Measurements from ENCODE around the gene MCCD1.
"Not testable (repeated sequence)": the region's sequence is repeated elsewhere in the genome, so short reads cannot be mapped to it uniquely, and the experiment has no call there.

MCCD1 gene

DNA sequence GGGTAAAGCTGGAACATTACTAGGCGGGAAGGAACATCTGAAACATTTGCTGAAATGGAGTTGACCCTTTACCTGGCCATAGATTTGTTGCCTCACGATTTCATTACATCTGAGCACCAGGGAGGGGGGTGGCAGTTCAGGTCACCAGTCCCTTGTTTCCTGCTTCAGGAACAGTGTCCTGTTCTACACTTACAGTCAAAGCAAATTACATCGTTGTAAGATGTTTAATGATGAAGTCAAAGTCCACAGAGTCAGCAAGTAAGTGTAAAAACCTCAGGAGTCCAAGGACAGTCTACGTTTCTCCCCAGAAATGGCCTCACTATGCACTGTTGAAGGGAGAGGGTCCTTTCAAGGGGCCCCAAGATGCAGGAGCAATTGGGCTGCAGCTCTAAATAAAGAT lies 39.7 kb upstream of the MCCD1 start:
- TF ChIP-seq, protein P1, sequence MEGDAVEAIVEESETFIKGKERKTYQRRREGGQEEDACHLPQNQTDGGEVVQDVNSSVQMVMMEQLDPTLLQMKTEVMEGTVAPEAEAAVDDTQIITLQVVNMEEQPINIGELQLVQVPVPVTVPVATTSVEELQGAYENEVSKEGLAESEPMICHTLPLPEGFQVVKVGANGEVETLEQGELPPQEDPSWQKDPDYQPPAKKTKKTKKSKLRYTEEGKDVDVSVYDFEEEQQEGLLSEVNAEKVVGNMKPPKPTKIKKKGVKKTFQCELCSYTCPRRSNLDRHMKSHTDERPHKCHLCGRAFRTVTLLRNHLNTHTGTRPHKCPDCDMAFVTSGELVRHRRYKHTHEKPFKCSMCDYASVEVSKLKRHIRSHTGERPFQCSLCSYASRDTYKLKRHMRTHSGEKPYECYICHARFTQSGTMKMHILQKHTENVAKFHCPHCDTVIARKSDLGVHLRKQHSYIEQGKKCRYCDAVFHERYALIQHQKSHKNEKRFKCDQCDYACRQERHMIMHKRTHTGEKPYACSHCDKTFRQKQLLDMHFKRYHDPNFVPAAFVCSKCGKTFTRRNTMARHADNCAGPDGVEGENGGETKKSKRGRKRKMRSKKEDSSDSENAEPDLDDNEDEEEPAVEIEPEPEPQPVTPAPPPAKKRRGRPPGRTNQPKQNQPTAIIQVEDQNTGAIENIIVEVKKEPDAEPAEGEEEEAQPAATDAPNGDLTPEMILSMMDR (IDR thresholded peaks at IDR 0.05; ENCODE audit: low read depth, low read length) = no peak
- DNase-seq (ENCODE audit: low read depth in 2 of 2) = no peak
- H3K4me3 ChIP-seq (replicated peaks in 1 of 2; ENCODE audit: low read depth in 2 of 2, low read length in 2 of 2) = no peak overlapping the region

DNA sequence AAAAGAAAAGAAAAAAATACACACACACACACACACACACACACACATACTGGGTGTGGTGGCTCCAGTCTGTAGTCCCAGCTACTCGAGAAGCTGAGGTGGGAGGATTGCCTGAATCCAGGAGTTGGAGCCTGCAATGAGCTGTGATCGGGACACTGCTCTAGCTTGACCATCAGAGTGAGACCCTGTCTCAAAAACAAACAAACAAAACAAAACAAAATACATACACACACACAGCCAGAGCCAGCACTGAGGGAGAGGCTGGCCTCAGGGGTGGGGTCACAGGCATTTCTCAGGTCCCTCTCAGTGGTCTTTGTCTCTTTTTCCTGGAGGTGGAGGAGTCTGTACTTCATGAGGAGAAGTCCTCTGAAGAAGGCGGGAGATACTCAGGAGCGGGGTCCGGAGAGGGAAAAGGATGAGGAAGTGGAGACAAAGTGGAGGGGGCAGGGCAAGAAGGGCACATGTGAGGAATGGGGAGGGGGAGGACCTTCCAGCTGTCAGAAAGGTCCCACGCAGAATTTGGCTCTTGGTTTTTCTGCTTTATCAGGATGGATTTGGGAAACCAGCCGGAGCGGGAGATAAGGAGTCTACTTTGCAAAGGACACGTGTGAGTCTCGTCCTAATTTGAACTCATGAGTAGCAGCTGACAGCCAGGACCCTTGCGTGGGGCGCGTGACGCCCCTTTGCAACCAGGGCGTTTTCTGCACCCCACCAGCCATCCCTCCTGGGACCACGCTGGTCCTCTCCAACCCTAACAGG lies 38.5 kb upstream of the MCCD1 start:
- TF ChIP-seq, protein P1 (IDR thresholded peaks at IDR 0.05; ENCODE audit: low read depth, low read length) = no peak
- DNase-seq (ENCODE audit: low read depth in 2 of 2) = no peak
- no peak overlapping the region for H3K4me3 ChIP-seq (replicated peaks in 1 of 2; ENCODE audit: low read depth in 2 of 2, low read length in 2 of 2)

DNA sequence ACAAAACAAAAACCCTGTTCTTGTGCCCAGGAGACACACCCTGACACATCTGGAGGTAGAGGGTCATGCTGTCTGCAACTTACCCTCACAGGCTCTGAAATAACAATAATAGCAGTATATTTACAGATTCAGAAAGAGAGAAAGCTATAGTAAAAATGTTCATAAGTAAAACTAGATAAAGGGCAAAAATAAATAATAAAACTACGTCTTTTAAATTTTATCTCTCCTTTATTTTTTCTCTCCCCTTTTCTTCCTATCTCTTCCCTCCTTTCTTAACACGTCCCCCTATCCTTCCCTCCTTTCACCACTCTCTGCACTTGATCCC lies 35.2 kb upstream of the MCCD1 start:
- DNase-seq (ENCODE audit: low read depth in 2 of 2) = not testable (repeated sequence)
- H3K4me3 ChIP-seq (replicated peaks in 1 of 2; ENCODE audit: low read depth in 2 of 2, low read length in 2 of 2) = peak overlapping the region; percentile 65 to 73

DNA sequence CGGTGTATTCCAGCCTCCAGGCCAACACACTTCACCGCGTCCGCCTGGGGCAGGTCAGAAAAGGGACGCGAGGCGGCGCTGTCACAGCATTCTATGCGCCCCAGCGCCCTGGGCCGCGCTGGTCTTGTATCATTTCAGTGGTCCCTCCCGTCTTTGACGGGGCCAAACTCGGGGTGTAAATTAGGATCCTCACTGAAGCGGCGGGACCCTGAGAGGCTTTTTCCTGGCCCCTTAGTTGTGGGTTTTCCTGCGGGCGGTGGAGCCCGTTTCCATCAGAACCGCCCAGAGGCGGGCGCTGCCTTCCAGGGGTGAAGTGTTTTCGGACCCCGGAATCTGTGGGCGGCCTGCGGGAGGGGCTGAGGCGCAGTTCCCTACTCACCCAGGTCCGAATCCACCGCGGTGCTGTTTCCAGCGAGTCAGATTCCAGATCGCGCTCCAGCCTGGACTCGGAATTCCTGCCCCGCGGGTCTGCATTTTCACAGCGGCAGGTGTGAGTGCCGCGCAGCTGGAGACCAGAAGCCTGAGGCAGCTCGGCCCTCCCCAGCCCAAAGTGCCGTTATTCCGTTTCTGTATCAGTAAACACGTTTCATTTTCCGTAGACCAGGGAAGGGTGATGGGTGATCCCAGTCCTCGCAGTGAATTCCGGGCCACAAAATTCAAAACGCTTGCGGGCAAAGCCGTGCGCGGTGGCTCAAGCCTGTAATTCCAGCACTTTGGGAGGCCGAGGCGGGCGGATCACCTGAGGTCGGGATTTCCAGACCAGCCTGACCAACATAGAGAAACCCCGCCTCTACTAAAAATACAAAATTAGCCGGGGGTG lies 34.7 kb upstream of the MCCD1 start:
- TF ChIP-seq, protein P1 (IDR thresholded peaks at IDR 0.05; ENCODE audit: low read depth, low read length) = peak; percentile 77
- peak; percentile 76 to 78 for DNase-seq (ENCODE audit: low read depth in 2 of 2)
- peak overlapping the region; percentile 65 to 73 for H3K4me3 ChIP-seq (replicated peaks in 1 of 2; ENCODE audit: low read depth in 2 of 2, low read length in 2 of 2)

DNA sequence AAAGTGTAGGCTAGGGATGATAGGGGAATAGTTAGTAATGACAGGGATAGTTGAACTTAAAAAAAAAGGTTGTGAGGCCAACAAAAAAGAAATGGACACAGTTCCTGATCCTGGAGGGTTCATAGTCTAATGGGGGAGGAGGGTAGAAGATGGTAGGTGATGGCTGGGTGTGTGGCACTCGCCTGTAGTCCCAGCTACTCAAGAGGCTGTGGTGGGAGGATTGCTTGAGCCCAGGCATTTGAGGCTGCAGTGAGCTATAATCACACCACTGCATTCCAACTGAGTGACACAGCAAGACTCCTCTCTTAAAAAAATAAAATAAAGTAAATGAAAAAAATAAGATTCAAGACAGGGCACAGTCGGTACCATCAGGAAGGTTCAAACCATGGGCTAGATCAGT lies 33.2 kb upstream of the MCCD1 start:
- peak; percentile 52 to 83 for DNase-seq (ENCODE audit: low read depth in 2 of 2)
- TF ChIP-seq, protein P1 (IDR thresholded peaks at IDR 0.05; ENCODE audit: low read depth, low read length) = no peak
- H3K4me3 ChIP-seq (replicated peaks in 1 of 2; ENCODE audit: low read depth in 2 of 2, low read length in 2 of 2) = peak overlapping the region in 1 of 2 donors; percentile 65

DNA sequence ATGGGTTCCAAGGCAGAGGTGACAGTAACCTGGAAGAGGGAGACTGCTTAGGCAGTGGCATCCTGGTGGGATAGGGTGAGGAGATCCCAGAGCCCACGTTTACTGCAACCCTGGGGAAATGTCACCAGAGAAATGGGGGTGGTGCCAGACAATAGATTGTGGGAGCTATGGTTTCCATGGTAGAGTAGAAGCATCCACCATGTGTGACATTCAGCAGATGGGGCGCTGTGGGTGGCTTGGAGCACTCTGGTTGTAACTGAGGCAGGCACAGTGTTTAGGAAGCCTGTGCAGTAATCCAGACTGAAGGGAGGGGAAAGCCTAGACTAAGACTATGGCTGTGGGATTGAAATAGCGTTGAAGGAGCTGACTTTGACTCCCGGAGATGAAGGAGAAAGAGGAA lies 31.9 kb upstream of the MCCD1 start:
- H3K4me3 ChIP-seq (replicated peaks in 1 of 2; ENCODE audit: low read depth in 2 of 2, low read length in 2 of 2) = peak overlapping the region in 1 of 2 donors; percentile 63
- not testable (repeated sequence) for DNase-seq (ENCODE audit: low read depth in 2 of 2)

DNA sequence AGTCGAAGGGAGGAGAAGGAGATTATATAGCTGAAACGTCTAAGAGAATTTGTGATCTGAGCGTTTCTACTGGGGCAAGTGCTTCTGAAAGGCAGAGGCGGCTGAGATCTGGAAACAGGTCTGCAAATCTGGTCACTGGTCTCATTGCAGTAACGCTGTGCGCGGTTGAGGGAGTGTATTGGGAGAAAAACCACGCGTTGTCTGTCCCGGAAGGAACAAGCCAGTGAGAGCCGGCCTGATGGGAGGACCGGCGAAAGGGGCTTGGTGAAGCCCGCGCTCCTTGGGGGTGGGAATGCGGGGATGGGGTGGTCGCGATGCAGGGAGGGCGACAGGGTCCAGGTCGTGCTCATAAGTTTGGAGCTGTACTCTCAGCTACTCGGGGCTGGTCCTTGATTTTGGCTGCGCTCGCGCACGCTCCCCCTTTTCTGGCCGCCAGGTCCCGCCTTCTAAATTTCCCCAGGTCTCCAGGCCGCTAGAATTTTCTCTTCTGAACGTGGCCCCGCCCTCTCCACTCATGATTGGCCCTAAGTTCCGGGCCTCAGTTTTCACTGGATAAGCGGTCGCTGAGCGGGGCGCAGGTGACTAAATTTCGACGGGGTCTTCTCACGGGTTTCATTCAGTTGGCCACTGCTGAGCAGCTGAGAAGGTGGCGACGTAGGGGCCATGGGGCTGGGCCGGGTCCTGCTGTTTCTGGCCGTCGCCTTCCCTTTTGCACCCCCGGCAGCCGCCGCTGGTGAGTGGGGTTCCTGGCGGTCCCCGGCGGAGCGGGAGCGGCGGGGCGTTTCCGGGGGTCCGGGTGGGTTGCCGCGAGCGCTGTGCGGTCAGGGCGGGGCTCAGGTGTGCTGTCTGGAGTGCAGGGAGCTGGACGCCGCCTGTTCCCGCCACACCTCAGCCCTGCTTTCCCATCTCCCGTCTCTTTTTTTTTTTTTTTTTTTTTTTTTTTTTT lies 31.0 kb upstream of the MCCD1 start, which contains the start of gene MICB:
TSS of gene MICB (plus strand) at position 615 of the 946 bp plus-strand sequence. CDS start at position 664, 49 bp downstream.
- TF ChIP-seq, protein P1 (IDR thresholded peaks at IDR 0.05; ENCODE audit: low read depth, low read length) = no peak
- peak; percentile 77 to 82 for DNase-seq (ENCODE audit: low read depth in 2 of 2)
- H3K4me3 ChIP-seq (replicated peaks in 1 of 2; ENCODE audit: low read depth in 2 of 2, low read length in 2 of 2) = peak within 1 kb of the TSS; percentile 63 to 69

Measured in cardiac fibroblast (primary cell).